Ishikawa (cell line): ENCODE measurements around the gene HEBP2.

Experiments
- EGR1 ChIP-seq: IDR thresholded peaks from 2 replicates; pipeline ENCODE4 v1.6.1; 2012
- RAD21 ChIP-seq: IDR thresholded peaks from 2 replicates; pipeline ENCODE4 v1.6.1; 2012; ENCODE audit warnings: low read depth

GRCh38 chr6:138377844-138378243 is 26.2 kb upstream of the HEBP2 start, which contains the start of gene SMIM28:
- TF ChIP-seq EGR1 (no peak), RAD21 (no peak)
